NCI-H1694 (cell line): Measurements from ENCODE around the gene CFAP54.

ENCODE experiments used
- DNase-seq: peaks from one replicate; lab custom pipeline; 2025; lab: John Stamatoyannopoulos, UW

The CFAP54 gene

DNA sequence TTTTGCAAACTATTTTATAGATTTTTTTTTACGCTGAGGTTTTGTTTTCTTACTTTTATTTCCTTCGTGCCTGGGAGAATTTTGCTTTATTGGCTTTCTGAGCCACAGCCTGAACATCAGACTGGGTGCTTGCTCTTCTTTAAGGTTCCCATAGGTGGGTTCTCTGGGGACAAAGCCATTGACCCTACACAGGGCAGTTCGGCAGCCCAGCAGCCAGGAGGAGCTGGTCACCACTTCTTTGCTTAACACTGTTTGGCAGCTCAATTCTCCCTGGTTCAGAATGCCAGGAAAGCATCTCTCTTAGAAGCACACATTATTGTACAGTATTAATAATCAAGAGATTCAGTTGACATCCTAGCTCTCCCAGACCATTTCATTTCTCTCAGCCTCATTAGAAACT lies 276.9 kb downstream of the CFAP54 start:
- DNase-seq, result no peak

DNA sequence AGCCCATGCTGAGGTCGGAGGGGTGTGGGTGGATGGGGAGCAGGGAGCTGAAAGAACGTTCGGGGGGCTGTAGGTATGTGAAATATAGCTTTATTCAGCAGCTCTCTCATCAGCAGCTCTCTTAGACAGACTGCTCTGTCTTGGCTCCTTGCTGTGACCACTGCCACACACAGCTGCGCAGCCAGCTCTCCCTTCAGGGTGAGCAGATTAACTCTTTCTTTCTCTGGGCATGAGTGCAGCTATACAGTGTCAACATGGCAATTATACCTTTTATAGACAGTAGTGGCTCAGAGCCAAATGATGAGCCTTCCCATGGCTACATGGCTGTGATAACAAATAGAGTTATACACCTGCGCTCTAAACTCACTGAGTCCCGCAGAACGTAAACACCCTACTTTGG lies 280.0 kb downstream of the CFAP54 start:
- no peak for DNase-seq

DNA sequence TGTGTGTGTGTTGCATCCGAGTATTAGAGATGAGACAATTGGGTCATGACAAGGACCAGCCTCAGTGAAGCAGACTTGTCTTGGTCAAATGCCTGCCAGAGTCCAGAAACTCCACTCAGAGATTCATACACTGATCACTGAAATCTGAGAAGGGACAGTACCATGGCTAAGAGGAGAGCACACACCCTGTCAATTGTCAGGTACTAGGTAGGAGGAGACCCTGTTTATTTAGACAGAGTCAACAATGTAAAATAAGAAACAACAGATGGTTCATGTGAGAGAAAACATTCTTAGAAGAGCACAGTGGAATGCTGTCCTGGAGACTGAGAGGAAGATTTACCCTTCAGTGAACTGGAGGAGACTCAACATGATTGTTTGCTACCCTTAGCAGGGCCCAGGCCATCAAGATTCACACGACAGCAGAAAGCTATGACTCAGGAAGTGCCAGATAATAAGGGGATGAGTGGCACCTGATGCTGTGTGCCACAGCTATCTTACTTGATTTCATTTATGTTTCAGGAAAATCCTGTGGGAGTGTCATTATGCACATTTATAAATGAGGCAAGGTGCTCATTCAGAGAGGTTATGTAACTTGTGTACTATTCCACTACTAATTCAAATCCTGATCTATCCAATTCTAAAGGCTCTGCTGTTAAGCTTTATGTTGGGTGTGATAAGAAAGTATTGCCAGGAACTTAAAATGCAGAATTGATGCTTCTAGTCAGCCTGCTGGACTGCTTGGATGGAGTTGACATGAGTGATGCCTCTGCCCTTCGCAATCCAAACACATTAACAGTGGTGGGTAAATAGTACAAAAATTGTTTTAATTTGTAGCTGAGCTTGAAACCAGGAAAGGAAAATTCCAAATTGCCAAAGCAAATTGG lies 281.1 kb downstream of the CFAP54 start:
- no peak for DNase-seq

DNA sequence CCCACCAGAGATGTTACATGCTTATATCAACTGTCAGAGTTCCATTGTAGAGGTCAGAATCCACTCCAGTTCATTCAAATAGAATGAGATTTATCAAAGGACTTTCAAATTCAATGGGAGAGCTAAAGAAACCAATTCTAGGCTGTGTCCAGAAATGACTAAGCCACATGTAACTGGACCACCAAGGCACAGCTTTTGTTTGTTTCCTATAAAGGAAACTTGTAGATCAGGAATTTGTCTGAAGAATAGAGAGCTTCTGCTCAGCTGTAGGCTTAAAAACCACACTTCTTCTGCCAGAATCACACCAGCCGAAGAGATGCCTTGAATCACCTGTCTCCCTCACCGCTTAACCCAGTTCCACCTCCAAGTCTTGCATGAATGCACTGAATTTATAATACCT lies 283.7 kb downstream of the CFAP54 start:
- DNase-seq, result no peak

DNA sequence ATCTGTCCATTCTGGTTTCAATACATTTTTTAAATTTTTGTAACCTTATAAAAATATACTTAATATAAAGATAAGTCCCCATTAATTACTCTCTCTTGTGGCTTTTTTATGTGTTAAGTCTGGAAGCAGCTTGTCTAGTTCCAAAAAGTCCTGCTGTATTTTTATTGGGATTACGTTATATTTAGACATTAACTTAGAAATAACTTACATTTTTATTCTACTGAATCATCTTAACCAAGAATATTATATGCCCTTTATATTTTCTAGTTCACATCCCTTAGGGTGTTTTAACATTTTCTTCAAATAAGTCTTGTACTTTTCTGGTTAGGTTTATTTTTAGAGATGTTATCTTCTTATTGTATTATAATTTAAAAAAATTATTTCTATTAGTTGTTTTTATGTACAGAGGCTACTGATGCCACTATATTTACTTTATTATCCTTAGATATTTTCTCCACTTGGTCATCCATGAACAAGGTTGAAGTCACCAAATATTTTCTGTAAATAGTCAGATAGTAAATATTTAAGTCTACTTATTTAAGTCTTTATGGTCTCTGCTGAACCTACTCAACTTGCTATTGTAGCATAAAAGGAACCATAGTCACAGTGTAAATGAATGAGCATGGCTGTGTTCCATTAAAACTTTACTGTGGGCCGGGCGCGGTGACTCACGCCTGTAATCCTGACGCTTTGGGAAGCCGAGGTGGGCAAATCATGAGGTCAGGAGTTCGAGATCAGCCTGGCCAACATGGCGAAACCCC lies 285.3 kb downstream of the CFAP54 start:
- DNase-seq, result no peak

DNA sequence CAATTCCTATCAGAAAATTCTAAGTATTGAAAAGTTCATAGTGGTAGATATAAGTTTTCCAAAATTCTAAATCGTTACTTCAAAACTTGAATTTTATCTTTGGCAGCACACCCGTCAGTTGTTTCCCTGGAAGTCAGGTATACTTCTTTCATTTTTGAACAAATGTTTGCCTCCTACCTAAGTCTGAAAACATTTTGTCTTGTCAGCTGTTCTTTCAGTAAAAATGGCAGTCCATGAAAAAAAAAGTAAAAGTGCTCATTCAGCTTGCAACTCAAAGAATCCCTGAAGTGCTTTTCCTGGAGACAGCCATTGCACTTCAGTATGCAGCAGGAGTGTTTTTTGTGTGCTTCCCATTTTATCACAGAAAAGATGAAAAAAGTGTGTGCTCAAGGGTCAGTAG lies 287.5 kb downstream of the CFAP54 start:
- DNase-seq, result no peak

DNA sequence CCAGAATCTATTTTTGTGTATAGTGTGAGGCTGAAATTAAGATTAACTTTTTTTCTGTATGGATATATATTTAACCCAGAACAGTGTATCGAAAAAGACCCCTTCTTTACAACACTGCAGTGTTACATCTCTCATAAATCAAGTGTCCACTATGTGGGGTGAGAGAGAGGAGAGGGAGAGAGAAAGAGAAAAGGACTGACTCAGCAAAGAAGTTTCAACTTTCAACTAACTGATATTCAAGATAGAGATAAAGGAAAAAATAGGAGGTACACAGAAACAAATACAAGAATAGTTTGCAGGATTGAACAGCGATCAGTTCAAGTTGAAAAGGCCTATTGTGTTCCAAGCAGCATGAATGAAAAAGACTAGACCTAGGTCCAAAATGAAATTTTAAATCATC lies 291.0 kb downstream of the CFAP54 start:
- no peak for DNase-seq

DNA sequence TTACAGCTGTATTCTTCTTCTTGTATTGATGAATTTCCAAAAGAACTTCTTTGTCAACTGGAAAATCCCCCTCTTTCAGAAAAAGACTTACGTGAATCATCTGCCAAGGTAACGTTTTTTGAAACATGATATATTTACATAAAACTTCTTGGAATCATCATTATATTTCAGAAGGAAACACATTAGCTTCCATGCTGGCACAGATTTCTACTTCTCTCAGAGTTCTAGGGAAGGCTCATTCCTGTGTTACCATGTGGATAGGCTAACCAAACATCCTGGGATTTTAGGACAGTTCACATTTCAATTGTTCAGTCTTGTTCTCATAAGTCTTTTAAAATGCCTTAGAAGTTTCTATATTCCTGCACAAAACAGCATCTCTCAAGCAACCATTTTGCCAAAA lies 297.4 kb downstream of the CFAP54 start:
- DNase-seq, result no peak

DNA sequence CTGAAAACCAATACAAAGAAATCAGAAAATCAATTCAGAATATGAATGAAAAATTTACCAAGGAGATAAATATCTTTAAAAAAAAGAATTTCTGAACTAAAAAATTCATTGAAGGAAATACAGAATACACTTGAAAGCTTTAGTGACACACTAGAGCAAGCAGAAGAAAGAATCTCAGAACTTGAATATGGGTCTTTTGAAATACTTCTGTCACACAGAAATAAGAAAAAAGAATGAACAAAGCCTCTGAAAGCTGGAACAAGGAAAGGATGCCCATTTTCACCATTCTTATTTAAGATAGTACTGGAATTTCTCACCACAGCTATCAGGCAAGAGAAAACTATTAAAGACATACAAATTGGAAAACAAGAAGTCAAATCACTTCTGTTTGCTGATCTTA lies 314.6 kb downstream of the CFAP54 start:
- DNase-seq, result no peak

DNA sequence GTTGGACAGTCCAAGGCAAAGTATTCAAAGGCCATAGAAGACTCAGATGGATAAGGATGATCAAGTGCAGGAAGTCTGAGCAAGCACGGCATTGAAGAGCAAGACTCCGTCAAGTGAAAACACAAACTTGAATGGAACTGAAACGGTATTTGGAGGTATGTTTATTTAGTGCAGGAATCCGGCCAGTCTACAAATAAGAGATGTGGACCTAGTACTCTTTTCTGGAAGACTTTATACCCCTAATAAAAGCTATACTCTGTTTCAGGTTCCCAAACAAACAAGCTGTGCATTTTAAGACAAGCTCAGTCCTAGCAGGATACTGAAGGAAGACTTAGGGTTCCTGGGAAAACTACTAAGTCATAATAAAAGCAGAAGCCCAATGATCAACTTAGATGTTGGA lies 316.9 kb downstream of the CFAP54 start:
- no peak for DNase-seq

DNA sequence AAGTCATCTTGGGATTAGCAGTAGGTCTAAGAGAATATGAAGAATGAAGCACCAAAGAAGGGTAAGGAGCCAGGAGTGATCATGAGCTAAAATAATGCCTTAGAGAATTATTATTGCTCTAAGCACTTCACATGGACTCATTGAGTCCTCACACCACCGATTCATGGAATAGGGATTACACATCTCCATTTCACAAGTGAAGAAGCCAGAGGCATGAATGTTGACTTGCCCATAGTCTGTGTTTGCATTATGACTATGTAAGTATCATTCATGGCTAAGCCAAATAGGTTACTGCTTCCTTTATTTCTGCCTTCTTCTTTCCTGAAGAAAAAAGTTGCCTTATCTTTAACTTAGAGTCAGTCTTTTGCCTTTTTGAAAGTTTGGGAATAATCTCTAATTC lies 318.4 kb downstream of the CFAP54 start:
- DNase-seq, result no peak

DNA sequence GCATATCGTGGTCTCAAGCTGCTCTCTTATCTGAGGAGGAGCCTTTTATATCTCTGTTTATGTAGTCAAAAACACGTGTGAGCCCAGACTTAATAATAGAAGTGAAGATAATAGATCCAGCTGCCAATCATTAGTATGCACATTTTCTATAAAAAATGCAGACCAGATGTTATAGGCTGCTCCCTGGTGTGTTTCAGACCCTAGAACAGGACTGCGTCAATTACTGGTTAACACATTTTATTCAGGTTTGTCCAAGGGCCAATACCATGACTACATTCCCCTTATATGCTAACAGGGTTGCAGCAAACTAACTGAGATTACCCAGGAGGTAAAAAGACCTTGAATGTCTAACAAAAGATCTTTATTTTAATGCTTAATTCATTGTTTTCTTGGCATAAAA lies 319.2 kb downstream of the CFAP54 start:
- DNase-seq, result no peak

DNA sequence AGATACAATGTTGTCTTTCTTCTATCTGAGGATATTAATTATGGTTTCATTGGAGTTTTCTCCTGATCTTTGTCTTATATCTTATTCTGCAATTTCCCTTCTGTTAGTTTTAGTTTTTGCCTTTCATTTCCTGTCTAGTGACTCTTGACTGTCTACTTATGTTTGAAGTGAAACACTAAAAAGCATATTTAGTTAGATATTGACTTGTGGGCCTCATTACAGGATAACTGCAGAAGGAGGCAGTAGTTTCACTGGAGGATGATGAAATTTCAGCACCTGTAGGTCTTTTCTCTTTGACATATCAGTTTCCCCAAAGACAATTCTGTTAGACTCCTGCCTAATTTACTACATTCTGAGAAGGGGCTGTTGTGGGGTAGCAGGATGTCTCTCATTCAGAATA lies 320.1 kb downstream of the CFAP54 start:
- no peak for DNase-seq

DNA sequence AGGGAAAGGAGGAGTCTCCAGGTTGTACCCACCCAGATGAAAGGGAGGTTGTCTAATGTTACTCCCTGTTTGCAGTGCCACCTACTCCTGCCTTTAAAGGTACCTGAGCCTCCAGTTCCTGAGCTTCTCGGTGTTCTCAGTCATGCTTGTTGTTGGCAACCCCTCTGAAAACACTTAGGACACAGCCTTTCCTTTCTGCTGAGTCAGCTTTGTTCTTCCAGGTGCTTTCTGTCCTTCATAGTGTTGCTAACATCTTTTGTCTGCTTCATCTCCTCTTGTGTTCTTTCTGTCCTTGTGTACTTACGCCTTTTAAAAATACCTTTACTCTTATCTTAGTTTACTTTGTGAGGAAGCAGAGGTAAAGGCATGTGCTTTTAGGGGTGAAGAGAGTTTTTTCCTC lies 320.7 kb downstream of the CFAP54 start:
- no peak for DNase-seq

DNA sequence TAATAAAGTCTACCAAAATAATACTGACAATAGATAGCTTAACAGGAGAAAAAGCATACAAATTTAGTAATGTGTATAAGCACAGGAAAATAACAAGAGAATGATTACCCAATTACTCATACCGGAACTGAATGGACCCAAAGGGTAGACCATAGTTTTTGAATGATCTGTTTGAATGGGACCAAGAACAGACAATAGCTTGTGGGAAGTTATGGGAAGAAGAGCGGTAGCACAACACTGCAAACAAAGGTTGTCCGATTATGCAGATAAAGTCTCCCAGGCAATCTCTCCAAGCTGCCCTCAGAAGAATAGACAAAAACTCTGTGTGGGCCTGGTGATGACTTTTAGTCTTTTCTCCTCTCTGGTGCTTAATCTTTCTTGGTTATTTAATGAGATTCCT lies 321.1 kb downstream of the CFAP54 start:
- no peak for DNase-seq

DNA sequence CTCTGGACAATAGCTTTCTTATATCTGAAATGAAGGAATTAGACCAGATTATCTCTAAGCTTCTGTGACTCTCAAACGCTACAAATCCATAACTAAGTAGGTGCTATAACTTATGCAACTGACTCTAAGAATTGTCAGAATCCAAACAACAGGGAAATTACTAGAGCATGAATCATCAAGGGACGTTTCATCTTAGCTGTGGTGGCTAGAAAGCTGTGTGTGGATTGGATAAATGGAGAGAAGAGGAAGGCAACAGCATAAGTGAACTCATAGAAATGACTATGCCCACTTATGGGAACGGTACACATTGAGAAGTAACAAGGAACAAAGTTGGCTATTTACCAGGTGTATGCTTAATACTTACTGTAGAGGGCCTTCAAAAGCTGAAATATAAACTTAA lies 321.7 kb downstream of the CFAP54 start:
- no peak for DNase-seq

DNA sequence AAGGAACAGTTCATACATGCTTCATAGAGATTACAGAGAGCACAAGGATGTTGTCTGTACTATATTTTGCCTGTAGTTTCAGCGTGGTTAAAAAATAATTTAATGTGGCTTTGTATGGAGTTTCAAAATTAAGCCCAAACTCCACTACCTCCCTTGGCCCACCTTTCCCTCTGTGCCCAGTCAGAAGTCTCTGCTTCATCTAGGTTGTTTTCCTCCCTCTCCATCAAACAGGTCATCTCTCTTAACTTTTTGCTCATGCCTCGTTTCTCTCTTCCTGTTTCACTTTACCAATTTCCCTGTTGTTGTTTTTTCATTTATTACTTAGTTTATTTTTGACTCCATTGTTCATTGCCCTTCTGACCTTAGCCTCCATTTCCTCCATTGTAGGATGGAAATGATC lies 322.8 kb downstream of the CFAP54 start:
- DNase-seq, result no peak

DNA sequence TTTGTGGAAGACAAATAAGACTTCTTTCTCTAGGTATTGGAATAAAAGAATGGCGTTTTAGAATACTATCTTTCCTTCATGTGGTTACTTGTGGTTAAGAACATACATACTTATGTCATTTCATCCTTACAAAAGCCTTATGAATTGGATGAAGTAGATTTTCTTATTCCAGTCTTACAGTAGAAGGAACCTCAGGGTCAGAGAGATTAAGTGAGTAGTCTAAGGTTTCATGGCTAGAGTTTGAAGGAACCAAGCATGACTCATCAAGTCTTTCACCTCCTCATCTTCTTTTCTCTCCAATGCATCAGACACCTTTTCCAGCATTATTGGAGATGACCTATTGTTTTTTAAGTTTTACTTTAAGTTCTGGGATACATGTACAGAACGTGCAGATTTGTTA lies 324.8 kb downstream of the CFAP54 start:
- DNase-seq, result no peak

DNA sequence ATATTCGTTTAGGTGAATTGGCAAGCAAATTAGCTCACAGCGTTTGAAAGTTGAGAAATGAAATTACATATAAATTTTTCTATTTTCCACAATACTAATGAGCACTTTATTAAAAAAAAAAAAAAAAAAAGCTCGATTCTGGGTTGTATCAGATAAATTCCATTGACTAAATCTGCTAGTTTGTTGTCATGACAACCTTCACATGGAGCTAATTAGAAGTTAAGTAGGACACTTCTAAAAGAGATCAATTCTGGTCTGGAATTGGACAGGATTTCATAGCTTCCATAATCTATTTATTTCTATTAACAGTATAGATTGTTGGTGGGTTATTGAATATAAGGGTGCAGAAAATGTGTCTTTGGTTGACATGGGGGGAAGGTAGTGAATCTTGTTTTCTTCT lies 332.2 kb downstream of the CFAP54 start:
- DNase-seq, result no peak

DNA sequence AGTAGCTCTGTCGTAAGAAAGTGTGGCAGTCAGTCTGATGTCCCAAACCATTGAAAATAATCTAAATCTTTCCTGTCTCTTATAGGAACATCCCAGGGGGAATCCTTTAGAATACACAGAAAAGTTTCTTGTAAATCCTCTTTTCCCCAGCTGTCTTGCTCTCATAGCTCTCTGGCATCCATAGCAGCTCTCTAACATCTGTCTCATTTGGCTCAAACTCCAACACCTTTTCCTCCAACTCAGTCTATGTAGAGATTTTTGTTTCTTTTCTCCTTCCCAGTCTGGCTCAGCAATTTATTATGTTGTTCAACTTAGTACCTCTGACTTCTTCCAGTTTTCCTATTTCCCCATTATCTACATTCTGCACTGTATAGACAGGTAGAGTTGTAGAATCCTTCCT lies 333.3 kb downstream of the CFAP54 start:
- no peak for DNase-seq

DNA sequence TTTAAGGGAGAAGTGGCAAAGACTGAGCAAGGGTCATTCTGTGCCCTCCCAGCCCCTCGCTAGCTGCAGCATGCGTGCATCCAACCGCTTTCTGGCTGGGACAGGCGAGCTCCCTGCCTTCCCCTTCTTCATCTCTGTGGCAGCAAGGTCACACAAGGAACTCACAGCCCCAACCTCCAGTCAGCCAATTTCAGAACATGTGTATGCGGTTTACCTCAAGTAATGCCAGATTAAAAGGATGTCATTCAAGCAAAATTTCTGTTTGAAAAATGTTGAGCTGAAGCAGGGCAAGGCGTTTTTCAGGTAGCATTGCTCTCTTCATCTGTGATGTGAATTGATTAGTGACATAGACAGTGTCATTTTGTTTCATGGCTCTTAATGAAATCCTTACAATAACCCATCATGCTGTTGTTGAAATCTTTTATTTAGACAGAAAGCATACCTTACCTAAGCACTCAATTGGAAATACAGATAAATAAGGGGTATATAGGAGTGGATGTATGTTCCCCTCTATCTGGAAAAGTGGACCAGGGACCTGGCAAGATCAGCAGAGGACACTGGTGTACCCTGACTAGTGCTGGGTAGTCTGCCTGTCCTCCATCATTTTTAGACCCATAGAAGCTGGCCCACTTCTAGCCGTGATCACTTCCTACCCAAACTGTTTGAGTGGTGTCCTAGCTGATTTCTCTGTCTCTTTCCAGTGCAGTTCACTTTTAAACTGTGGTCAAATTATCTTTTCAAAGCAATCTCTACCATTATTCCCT lies 334.9 kb downstream of the CFAP54 start:
- DNase-seq, result no peak

DNA sequence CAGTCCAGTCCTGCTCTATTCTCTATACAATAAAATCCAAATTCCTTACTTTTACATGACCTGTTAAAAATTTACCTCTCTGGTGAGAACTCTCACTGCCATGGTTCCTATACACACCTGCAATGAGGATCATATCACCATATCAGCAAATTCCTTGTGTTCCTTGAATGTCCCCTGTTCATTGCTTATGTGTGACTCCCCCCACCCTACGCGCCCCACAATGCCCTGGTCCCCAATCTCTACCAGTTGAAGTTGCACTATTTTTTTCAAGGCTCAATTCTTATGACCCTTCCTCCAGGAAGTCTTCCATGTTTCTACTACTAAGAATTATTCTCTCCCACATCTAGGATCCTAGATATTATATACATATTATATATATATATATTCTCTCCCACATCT lies 335.5 kb downstream of the CFAP54 start:
- no peak for DNase-seq
